Central memory CD8-positive, alpha-beta T cell (primary cell): Measurements from ENCODE around the gene ZMAT3.
"Not testable (repeated sequence)": the region's sequence is repeated elsewhere in the genome, so short reads cannot be mapped to it uniquely, and the experiment has no call there.

Source experiments
- ATAC-seq: fragments of 150-1000 bp; cut with Tn5 transposase; replicated peaks from 2 replicates; pipeline ENCODE4 v1.10.0; 2022; ENCODE audit warnings: mild to moderate bottlenecking, moderate FRiP score, moderate number of reproducible peaks; ENCODE audit not compliant: poor library complexity, severe bottlenecking; ENCODE audit errors: extremely low read depth
- DNase-seq, 2 donors: peaks; one replicate each; pipeline ENCODE4 v3.0.0; 2021; ENCODE audit warnings: low spot score in 2 of 2
- H3K27ac Mint-ChIP-seq: one replicate; pipeline ENCODE4 v1.8.0; 2022; ENCODE audit warnings: low read depth, mild to moderate bottlenecking, moderate library complexity, mixed read lengths
- H3K27me3 Mint-ChIP-seq: one replicate; pipeline ENCODE4 v1.8.0; 2022; ENCODE audit warnings: mixed read lengths
- H3K36me3 Mint-ChIP-seq: one replicate; pipeline ENCODE4 v1.8.0; 2022; ENCODE audit warnings: mild to moderate bottlenecking, moderate library complexity, mixed read lengths; ENCODE audit not compliant: insufficient read depth
- H3K4me1 Mint-ChIP-seq: one replicate; pipeline ENCODE4 v1.8.0; 2022; ENCODE audit warnings: mixed read lengths
- H3K4me3 Mint-ChIP-seq: one replicate; pipeline ENCODE4 v1.8.0; 2022; ENCODE audit warnings: mild to moderate bottlenecking, moderate library complexity, mixed read lengths
- H3K9me3 Mint-ChIP-seq: one replicate; pipeline ENCODE4 v1.8.0; 2022; ENCODE audit warnings: mixed read lengths

Gene ZMAT3

GRCh38 chr3:179071323-179072099 is at the start of gene ZMAT3:
ZMAT3 (minus strand) TSS chr3:179071809; CDS start chr3:179067752, 4,057 bp downstream.
- H3K36me3 Mint-ChIP-seq, result peaks cover 8% of the 10 kb centered on the region
- H3K27ac Mint-ChIP-seq, result peak within 1 kb of the TSS; percentile 79
- H3K9me3 Mint-ChIP-seq, result no peaks in the 10 kb centered on the region
- ATAC-seq, result peak; percentile 74
- H3K4me3 Mint-ChIP-seq, result peak within 1 kb of the TSS; percentile 88
- peaks cover 26% of the 10 kb centered on the region for H3K4me1 Mint-ChIP-seq
- DNase-seq, result peak; percentile 61 to 66
- H3K27me3 Mint-ChIP-seq, result no peaks in the 10 kb centered on the region

- Mint-ChIP-seq H3K36me3 (no peaks in the 10 kb centered on the region), H3K4me1 (no peaks in the 10 kb centered on the region), H3K4me3 (no peak overlapping the region), H3K27ac (no peak overlapping the region), H3K9me3 (no peaks in the 10 kb centered on the region), H3K27me3 (peaks cover 41% of the 10 kb centered on the region)
- ATAC-seq (no peak), DNase-seq (no peak)
Observed at GRCh38 chr3:179116816-179117215, 45.2 kb upstream of the ZMAT3 start.

GRCh38 chr3:179115444-179115843 is 43.8 kb upstream of the ZMAT3 start:
- not testable (repeated sequence) for H3K4me3 Mint-ChIP-seq, H3K36me3 Mint-ChIP-seq, H3K4me1 Mint-ChIP-seq, ATAC-seq, H3K27ac Mint-ChIP-seq, H3K9me3 Mint-ChIP-seq, DNase-seq
- H3K27me3 Mint-ChIP-seq, result peaks cover 54% of the 10 kb centered on the region

- no peak for ATAC-seq
- Mint-ChIP-seq H3K36me3 (no peaks in the 10 kb centered on the region), H3K4me1 (no peaks in the 10 kb centered on the region), H3K4me3 (no peak overlapping the region), H3K9me3 (no peaks in the 10 kb centered on the region), H3K27ac (no peak overlapping the region), H3K27me3 (peaks cover 65% of the 10 kb centered on the region)
- DNase-seq, result no peak
Observed at GRCh38 chr3:179113903-179114302, 42.3 kb upstream of the ZMAT3 start.

GRCh38 chr3:179108086-179108485 is 36.5 kb upstream of the ZMAT3 start:
- Mint-ChIP-seq H3K36me3 (no peaks in the 10 kb centered on the region), H3K9me3 (no peaks in the 10 kb centered on the region), H3K27me3 (peaks cover 44% of the 10 kb centered on the region), H3K4me3 (no peak overlapping the region), H3K27ac (no peak overlapping the region), H3K4me1 (no peaks in the 10 kb centered on the region)
- ATAC-seq, result no peak
- DNase-seq, result no peak

GRCh38 chr3:179107617-179108016 is 36.0 kb upstream of the ZMAT3 start:
- H3K4me1 Mint-ChIP-seq, result no peaks in the 10 kb centered on the region
- ATAC-seq (no peak), DNase-seq (no peak)
- H3K27me3 Mint-ChIP-seq, result peaks cover 40% of the 10 kb centered on the region
- H3K36me3 Mint-ChIP-seq, result no peaks in the 10 kb centered on the region
- H3K9me3 Mint-ChIP-seq, result no peaks in the 10 kb centered on the region
- no peak overlapping the region for H3K4me3 Mint-ChIP-seq
- H3K27ac Mint-ChIP-seq, result no peak overlapping the region

- H3K27me3 Mint-ChIP-seq, result peaks cover 22% of the 10 kb centered on the region
- no peak overlapping the region for H3K27ac Mint-ChIP-seq
- no peaks in the 10 kb centered on the region for H3K4me1 Mint-ChIP-seq
- no peaks in the 10 kb centered on the region for H3K9me3 Mint-ChIP-seq
- no peaks in the 10 kb centered on the region for H3K36me3 Mint-ChIP-seq
- no peak for ATAC-seq
- DNase-seq, result no peak
- H3K4me3 Mint-ChIP-seq, result no peak overlapping the region
Observed at GRCh38 chr3:179105881-179106280, 34.3 kb upstream of the ZMAT3 start.

- Mint-ChIP-seq H3K36me3 (no peaks in the 10 kb centered on the region), H3K4me3 (no peak overlapping the region), H3K27me3 (peaks cover 38% of the 10 kb centered on the region), H3K9me3 (no peaks in the 10 kb centered on the region), H3K4me1 (no peaks in the 10 kb centered on the region), H3K27ac (no peak overlapping the region)
- DNase-seq, result no peak
- ATAC-seq, result no peak
Observed at GRCh38 chr3:179100652-179101051, 29.0 kb upstream of the ZMAT3 start.

GRCh38 chr3:179098388-179099077 is 26.9 kb upstream of the ZMAT3 start:
- no peak overlapping the region for H3K4me3 Mint-ChIP-seq
- no peak for DNase-seq
- no peak for ATAC-seq
- H3K9me3 Mint-ChIP-seq, result no peaks in the 10 kb centered on the region
- H3K36me3 Mint-ChIP-seq, result no peaks in the 10 kb centered on the region
- H3K4me1 Mint-ChIP-seq, result no peaks in the 10 kb centered on the region
- peaks cover 38% of the 10 kb centered on the region for H3K27me3 Mint-ChIP-seq
- H3K27ac Mint-ChIP-seq, result no peak overlapping the region

- Mint-ChIP-seq H3K36me3 (no peaks in the 10 kb centered on the region), H3K4me3 (no peak overlapping the region), H3K4me1 (peaks cover 6% of the 10 kb centered on the region), H3K27ac (no peak overlapping the region), H3K9me3 (no peaks in the 10 kb centered on the region), H3K27me3 (peaks cover 25% of the 10 kb centered on the region)
- DNase-seq (no peak), ATAC-seq (no peak)
Observed at GRCh38 chr3:179093807-179094206, 22.2 kb upstream of the ZMAT3 start.

- DNase-seq (no peak), ATAC-seq (no peak)
- Mint-ChIP-seq H3K9me3 (no peaks in the 10 kb centered on the region), H3K4me3 (no peak overlapping the region), H3K4me1 (peaks cover 6% of the 10 kb centered on the region), H3K27ac (no peak overlapping the region), H3K27me3 (peaks cover 1% of the 10 kb centered on the region), H3K36me3 (no peaks in the 10 kb centered on the region)
Observed at GRCh38 chr3:179091113-179091512, 19.5 kb upstream of the ZMAT3 start.

GRCh38 chr3:179088306-179088705 is 16.7 kb upstream of the ZMAT3 start:
- Mint-ChIP-seq H3K36me3 (no peaks in the 10 kb centered on the region), H3K4me1 (peaks cover 14% of the 10 kb centered on the region), H3K27ac (no peak overlapping the region), H3K27me3 (no peaks in the 10 kb centered on the region), H3K4me3 (no peak overlapping the region), H3K9me3 (no peaks in the 10 kb centered on the region)
- DNase-seq (no peak), ATAC-seq (peak; percentile 24)

- DNase-seq, result no peak
- Mint-ChIP-seq H3K9me3 (no peaks in the 10 kb centered on the region), H3K36me3 (no peaks in the 10 kb centered on the region), H3K4me3 (peak overlapping the region; percentile 28), H3K27ac (no peak overlapping the region), H3K4me1 (peaks cover 8% of the 10 kb centered on the region), H3K27me3 (peaks cover 8% of the 10 kb centered on the region)
- no peak for ATAC-seq
Observed at GRCh38 chr3:179083977-179084376, 12.4 kb upstream of the ZMAT3 start.
